WTC11 (cell line): ENCODE data around the gene OR6C2. TPM values are rescaled to one million over a fixed set of nuclear protein-coding genes. Genes with fewer than 3 reads are reported as not detected.
A peak's percentile ranks its signal among the peaks of the same experiment; 100 is the strongest.
"Not testable (repeated sequence)": the region's sequence is repeated elsewhere in the genome, so short reads cannot be mapped to it uniquely, and the experiment has no call there.

Experiments
- ATAC-seq: fragments of 200-7000 bp; cut with Tn5 transposase; 2 replicates; pipeline ENCODE4 v1.10.0; 2021; ENCODE audit warnings: mild to moderate bottlenecking, moderate library complexity
- CTCF ChIA-PET: fragments of 300-600 bp; sonication (Branson Sonifier 250); formaldehyde crosslinking; loops from one replicate; lab custom pipeline; 2021; ENCODE audit warnings: antibody characterized with exemption; lab: Charles Lee
- POLR2A ChIA-PET: fragments of 350-600 bp; sonication (Branson Sonifier 250); formaldehyde crosslinking; loops from one replicate; lab custom pipeline; 2021; ENCODE audit warnings: antibody characterized with exemption; lab: Charles Lee
- DNase-seq: peaks from one replicate; pipeline ENCODE4 v3.0.0; 2021; ENCODE audit warnings: low spot score
- H3K27ac Mint-ChIP-seq: 2 replicates; pipeline ENCODE4 v1.8.0; 2021; ENCODE audit warnings: mixed read lengths
- H3K27me3 Mint-ChIP-seq: 2 replicates; pipeline ENCODE4 v1.8.0; 2021; ENCODE audit warnings: low read depth, mild to moderate bottlenecking, moderate library complexity, mixed read lengths
- H3K36me3 Mint-ChIP-seq: 2 replicates; pipeline ENCODE4 v1.8.0; 2021; ENCODE audit warnings: mixed read lengths
- H3K4me1 Mint-ChIP-seq: 2 replicates; pipeline ENCODE4 v1.8.0; 2022; ENCODE audit warnings: mixed read lengths
- H3K4me3 Mint-ChIP-seq: 2 replicates; pipeline ENCODE4 v1.8.0; 2021; ENCODE audit warnings: mild to moderate bottlenecking, moderate library complexity, mixed read lengths
- H3K9me3 Mint-ChIP-seq: 2 replicates; pipeline ENCODE4 v1.8.0; 2021; ENCODE audit warnings: mixed read lengths
- ETV6 ChIP-seq: sonication (generic); formaldehyde crosslinking; IDR thresholded peaks from 2 replicates; pipeline ENCODE4 v1.8.1; 2022; ENCODE audit warnings: mild to moderate bottlenecking, missing genetic modification reagents
- FOXP1 ChIP-seq: sonication (generic); formaldehyde crosslinking; IDR thresholded peaks from 2 replicates; pipeline ENCODE4 v1.8.0; 2022; ENCODE audit warnings: missing genetic modification reagents, mild to moderate bottlenecking, moderate library complexity, borderline replicate concordance
- NFYB ChIP-seq: sonication (generic); formaldehyde crosslinking; conservative IDR thresholded peaks from 2 replicates; pipeline ENCODE4 v1.8.0; 2022; ENCODE audit warnings: low read depth, missing genetic modification reagents
- TCF7 ChIP-seq: sonication (generic); formaldehyde crosslinking; IDR thresholded peaks from 2 replicates; pipeline ENCODE4 v1.8.0; 2022; ENCODE audit warnings: mild to moderate bottlenecking, low read depth, missing genetic modification reagents, moderate library complexity
- TEAD1 ChIP-seq: sonication (generic); formaldehyde crosslinking; IDR thresholded peaks from 2 replicates; pipeline ENCODE4 v1.8.0; 2022; ENCODE audit warnings: mild to moderate bottlenecking, missing genetic modification reagents
- TEAD4 ChIP-seq: sonication (generic); formaldehyde crosslinking; IDR thresholded peaks from 2 replicates; pipeline ENCODE4 v1.8.0; 2022; ENCODE audit warnings: mild to moderate bottlenecking, missing genetic modification reagents
- total RNA-seq: library from RNA; stranded (reverse); gene quantifications from 3 replicates; pipeline ENCODE4 v1.2.3, GENCODE V29; 2021
- TF ChIP-seq, protein P1 (sequence below): fragments of 250-450 bp; sonication (Bioruptor Pico); IDR thresholded peaks from 2 replicates; pipeline ENCODE4 v1.9.0; 2021; ENCODE audit warnings: mild to moderate bottlenecking
- TF ChIP-seq, protein P2 (sequence below): sonication (generic); formaldehyde crosslinking; IDR thresholded peaks from 2 replicates; pipeline ENCODE4 v1.8.0; 2022; ENCODE audit warnings: mild to moderate bottlenecking, missing genetic modification reagents
- TF ChIP-seq, protein P3 (sequence below): fragments of 250-450 bp; sonication (Bioruptor Pico); conservative IDR thresholded peaks from 2 replicates; pipeline ENCODE4 v1.9.0; 2021; ENCODE audit warnings: mild to moderate bottlenecking
- TF ChIP-seq, protein P4 (sequence below): sonication (generic); formaldehyde crosslinking; IDR thresholded peaks from 2 replicates; pipeline ENCODE4 v1.8.1; 2023; ENCODE audit warnings: mild to moderate bottlenecking, missing genetic modification reagents, moderate library complexity
- TF ChIP-seq, protein P5 (sequence below): sonication (generic); formaldehyde crosslinking; IDR thresholded peaks from 2 replicates; pipeline ENCODE4 v1.8.1; 2023; ENCODE audit warnings: mild to moderate bottlenecking, moderate library complexity, missing genetic modification reagents

OR6C2 gene
- total RNA-seq, 1 experiment from 2014 or later = not detected

DNA sequence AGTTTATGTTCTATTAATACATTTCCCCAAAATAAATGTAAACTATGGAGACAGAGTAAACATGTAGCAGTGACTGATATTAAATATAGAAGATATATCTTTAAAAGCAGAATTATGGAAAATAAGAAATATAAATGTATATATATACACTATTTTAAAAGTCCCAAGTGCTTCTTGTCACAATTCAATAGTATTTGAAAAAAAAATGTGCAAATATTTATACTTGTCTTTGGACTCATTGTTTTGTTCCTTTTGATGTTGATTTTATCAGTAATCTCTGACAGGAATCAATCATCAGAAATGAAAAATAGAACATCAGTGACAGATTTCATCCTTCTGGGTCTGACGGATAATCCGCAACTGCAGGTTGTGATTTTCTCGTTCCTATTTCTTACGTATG lies 17.9 kb upstream of the OR6C2 start, which contains the start of gene OR6C76:
Gene OR6C76, plus strand, starts transcription at position 301 of the 400 bp plus-strand sequence. Its CDS starts 0 bp downstream, at position 301.
- TF ChIP-seq, protein P1, sequence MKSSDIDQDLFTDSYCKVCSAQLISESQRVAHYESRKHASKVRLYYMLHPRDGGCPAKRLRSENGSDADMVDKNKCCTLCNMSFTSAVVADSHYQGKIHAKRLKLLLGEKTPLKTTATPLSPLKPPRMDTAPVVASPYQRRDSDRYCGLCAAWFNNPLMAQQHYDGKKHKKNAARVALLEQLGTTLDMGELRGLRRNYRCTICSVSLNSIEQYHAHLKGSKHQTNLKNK (CRISPR knock-in tag) = no peak
- TF ChIP-seq ETV6 = no peak
- TF ChIP-seq, protein P2, sequence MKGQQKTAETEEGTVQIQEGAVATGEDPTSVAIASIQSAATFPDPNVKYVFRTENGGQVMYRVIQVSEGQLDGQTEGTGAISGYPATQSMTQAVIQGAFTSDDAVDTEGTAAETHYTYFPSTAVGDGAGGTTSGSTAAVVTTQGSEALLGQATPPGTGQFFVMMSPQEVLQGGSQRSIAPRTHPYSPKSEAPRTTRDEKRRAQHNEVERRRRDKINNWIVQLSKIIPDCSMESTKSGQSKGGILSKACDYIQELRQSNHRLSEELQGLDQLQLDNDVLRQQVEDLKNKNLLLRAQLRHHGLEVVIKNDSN (CRISPR knock-in tag) = no peak
- H3K9me3 Mint-ChIP-seq = no peaks in the 10 kb centered on the region
- H3K4me3 Mint-ChIP-seq = no peak within 1 kb of the TSS
- no peak within 1 kb of the TSS for H3K27ac Mint-ChIP-seq
- no peaks in the 10 kb centered on the region for H3K27me3 Mint-ChIP-seq
- CTCF ChIA-PET = no interaction called here
- no peak for DNase-seq
- POLR2A ChIA-PET = no interaction called here
- H3K4me1 Mint-ChIP-seq = peaks cover 20% of the 10 kb centered on the region
- no peak for ATAC-seq
- no peaks in the 10 kb centered on the region for H3K36me3 Mint-ChIP-seq

DNA sequence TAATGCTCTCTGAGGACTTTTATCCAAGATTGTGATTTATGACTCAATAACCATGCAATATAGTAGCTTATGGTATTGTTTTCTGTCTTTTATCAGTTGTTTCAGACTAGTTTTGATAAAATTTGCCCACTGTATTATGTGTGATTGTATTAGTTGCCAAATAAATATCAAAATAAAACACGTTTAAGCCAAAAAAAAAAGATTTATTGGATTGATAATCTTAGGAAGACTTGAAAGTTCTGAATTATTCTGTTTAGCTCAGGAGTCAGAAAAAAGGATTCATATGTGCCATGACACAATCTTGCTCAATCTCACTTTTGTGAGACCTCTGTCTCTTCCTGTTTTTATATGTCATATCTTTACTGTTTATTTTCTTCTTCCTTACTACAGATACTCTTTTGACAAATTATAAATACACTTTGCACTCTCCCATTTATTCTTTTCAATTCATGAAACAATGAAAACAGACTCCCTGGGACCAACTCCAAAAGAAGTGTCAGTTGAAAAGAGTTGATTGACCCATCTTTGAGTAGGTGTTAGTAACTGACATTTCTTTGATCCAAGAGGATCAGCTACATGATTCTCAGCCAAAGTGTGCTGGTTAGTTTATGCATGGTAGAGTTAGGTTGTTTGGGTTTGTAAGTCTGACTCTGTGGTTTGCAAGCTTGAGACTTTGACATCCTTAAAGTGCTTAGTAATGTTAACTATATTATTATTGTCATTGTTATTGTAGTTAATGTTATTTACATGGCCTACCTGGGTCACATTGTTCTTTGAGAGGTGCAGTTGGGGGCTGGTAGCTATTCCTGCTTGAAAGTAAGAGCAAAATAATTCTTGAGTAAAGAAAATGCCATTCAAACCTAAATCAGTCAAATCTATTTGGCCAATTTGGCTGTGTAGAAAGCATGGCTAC lies 15.3 kb upstream of the OR6C2 start:
- ChIA-PET POLR2A (no interaction called here), CTCF (interaction anchor here (1.0 kb wide), 1 partner anchor 228 kb away, joined by 4 read pairs; no protein-coding TSS in a partner anchor)
- TF ChIP-seq, protein P3, sequence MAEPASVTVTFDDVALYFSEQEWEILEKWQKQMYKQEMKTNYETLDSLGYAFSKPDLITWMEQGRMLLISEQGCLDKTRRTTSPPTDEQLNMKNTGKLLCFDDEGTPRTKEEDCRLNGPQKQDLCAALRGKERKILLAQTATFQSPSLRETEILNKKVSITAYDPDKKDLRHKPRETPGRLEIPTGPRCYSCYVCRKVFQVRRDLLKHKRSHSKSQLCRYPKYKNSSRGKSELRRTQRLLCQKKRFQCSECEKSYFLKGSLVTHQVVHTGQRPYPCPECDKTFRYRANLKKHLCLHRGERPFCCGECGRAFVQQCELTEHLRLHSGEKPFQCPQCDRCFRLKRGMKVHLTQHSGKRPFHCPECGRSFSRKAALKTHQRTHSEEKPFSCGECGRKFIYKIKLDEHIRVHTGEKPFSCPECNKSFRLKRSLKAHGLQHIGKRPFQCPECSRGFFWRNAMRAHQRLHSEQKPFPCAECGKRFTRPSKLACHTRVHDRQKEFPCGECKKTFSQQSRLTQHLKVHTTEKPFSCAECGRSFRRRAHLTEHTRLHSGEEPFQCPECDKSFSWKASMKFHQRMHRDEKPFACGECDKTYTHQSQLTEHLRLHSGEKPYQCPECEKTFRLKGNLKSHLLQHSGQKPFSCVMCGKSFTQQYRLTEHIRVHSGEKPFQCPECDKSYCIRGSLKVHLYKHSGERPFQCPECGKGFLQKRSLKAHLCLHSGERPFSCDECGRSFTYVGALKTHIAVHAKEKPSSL = no peak
- no peak for TF ChIP-seq TCF7 (CRISPR knock-in tag)
- TF ChIP-seq NFYB (CRISPR knock-in tag) = no peak
- H3K27ac Mint-ChIP-seq = peak overlapping the region; percentile 40; the same call in 1 of the 2 replicates
- DNase-seq = no peak
- H3K4me1 Mint-ChIP-seq = peaks cover 20% of the 10 kb centered on the region
- peak; percentile 60 for ATAC-seq
- H3K4me3 Mint-ChIP-seq = peak overlapping the region; percentile 20
- H3K27me3 Mint-ChIP-seq = no peaks in the 10 kb centered on the region; the same call in 1 of the 2 replicates
- H3K9me3 Mint-ChIP-seq = no peaks in the 10 kb centered on the region
- no peaks in the 10 kb centered on the region for H3K36me3 Mint-ChIP-seq

DNA sequence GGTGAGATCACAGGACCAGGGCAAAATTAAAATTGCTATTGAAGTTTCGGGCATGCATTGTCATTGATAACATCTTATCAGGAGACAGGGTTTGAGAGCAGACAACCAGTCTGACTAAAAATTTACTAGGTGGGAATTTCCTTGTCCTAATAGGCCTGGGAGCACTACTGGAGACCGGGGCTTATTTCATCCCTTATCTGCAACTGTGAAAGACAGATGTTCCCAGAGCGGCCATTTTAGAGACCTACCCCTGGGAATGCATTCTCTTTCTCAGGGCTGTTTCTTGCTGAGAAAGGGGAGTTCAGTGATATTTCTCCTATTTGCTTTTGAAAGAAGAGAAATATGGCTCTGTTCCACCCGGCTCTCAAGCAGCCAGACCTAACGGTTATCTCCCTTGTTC lies 2.6 kb upstream of the OR6C2 start:
- CTCF ChIA-PET, ATAC-seq: not testable (repeated sequence)

DNA sequence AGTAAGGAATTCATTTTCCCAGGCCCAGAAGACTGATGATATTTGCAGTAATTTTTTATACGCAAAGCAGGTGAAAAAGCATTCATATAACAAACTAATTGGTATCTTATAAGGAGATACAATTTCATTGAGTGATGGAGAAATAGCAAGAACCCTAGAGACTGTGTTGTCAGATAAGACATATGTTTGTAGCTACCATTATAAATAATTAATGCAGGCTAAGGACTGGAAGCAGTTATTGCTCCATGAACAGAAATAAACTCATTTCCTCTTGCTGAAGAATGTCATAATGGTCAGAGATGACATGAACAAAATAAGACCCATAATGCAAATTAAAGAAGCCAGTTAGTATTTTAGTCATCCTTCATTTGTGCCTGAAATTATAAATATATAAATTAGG lies 1.5 kb downstream of the OR6C2 start:
- DNase-seq (no peak), ATAC-seq (no peak)
- H3K27me3 Mint-ChIP-seq = no peaks in the 10 kb centered on the region; the same call in 1 of the 2 replicates
- no peak overlapping the region for H3K4me3 Mint-ChIP-seq
- H3K27ac Mint-ChIP-seq = no peak overlapping the region
- H3K36me3 Mint-ChIP-seq = peaks cover 19% of the 10 kb centered on the region
- CTCF ChIA-PET = interaction anchor here (1.8 kb wide), 1 partner anchor 174 kb away, joined by 10 read pairs; no protein-coding TSS in a partner anchor
- no peaks in the 10 kb centered on the region for H3K4me1 Mint-ChIP-seq
- peaks cover 27% of the 10 kb centered on the region for H3K9me3 Mint-ChIP-seq
- POLR2A ChIA-PET = no interaction called here
- TF ChIP-seq FOXP1 (CRISPR knock-in tag) (no peak), TEAD1 (CRISPR knock-in tag) (no peak), TEAD4 (CRISPR knock-in tag) (no peak)
- TF ChIP-seq, protein P4, sequence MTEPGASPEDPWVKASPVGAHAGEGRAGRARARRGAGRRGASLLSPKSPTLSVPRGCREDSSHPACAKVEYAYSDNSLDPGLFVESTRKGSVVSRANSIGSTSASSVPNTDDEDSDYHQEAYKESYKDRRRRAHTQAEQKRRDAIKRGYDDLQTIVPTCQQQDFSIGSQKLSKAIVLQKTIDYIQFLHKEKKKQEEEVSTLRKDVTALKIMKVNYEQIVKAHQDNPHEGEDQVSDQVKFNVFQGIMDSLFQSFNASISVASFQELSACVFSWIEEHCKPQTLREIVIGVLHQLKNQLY (CRISPR knock-in tag) = no peak
- TF ChIP-seq, protein P5, sequence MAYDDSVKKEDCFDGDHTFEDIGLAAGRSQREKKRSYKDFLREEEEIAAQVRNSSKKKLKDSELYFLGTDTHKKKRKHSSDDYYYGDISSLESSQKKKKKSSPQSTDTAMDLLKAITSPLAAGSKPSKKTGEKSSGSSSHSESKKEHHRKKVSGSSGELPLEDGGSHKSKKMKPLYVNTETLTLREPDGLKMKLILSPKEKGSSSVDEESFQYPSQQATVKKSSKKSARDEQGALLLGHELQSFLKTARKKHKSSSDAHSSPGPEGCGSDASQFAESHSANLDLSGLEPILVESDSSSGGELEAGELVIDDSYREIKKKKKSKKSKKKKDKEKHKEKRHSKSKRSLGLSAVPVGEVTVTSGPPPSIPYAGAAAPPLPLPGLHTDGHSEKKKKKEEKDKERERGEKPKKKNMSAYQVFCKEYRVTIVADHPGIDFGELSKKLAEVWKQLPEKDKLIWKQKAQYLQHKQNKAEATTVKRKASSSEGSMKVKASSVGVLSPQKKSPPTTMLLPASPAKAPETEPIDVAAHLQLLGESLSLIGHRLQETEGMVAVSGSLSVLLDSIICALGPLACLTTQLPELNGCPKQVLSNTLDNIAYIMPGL (CRISPR knock-in tag) = no peak

More for the DNA sequence above, 2.6 kb upstream of the OR6C2 start:
- peaks cover 26% of the 10 kb centered on the region for H3K36me3 Mint-ChIP-seq
- POLR2A ChIA-PET, H3K4me3 Mint-ChIP-seq, DNase-seq, H3K27ac Mint-ChIP-seq, H3K4me1 Mint-ChIP-seq, H3K27me3 Mint-ChIP-seq: not testable (repeated sequence)
- peaks cover 43% of the 10 kb centered on the region for H3K9me3 Mint-ChIP-seq
